Sigmoid colon (tissue), 4 donors: ENCODE measurements around the gene KLHL3.

Experiments used
- POLR2AphosphoS5 ChIP-seq, 4 donors: sonication (generic); formaldehyde crosslinking; IDR thresholded peaks; one replicate each; pipeline ENCODE4 v1.6.1; 2017; ENCODE audit warnings: antibody characterized with exemption in 4 of 4
- TF ChIP-seq, protein P1 (sequence below), 4 experiments: fragments of 450-650 bp in 3 of 4; fragments of 200-600 bp in 1 of 4; IDR thresholded peaks; one replicate each; pipeline ENCODE4 v1.5.1; 2016 to 2019; ENCODE audit warnings: antibody characterized with exemption in 4 of 4, mild to moderate bottlenecking in 3 of 4, moderate library complexity in 2 of 4

DNA sequence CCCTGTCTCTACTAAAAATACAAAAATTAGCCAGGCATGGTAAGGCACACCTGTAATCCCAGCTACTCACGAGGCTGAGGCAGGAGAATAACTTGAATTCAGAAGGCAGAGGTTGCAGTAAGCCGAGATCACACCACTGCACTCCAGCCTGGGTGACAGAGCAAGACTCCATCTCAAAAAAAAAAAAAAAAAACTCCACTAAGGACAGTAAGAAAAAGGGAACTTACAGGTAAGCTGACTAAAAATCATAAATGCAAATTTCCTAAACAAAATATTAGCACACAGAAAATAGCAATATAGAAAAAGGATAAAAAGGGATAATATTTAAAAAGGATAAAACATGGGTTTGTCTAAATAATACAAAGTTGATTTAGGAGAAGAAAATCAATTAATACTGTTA, 46.2 kb upstream of the KLHL3 start:
- no peak for TF ChIP-seq POLR2AphosphoS5 (IDR thresholded peaks at IDR 0.05)
- TF ChIP-seq, protein P1, sequence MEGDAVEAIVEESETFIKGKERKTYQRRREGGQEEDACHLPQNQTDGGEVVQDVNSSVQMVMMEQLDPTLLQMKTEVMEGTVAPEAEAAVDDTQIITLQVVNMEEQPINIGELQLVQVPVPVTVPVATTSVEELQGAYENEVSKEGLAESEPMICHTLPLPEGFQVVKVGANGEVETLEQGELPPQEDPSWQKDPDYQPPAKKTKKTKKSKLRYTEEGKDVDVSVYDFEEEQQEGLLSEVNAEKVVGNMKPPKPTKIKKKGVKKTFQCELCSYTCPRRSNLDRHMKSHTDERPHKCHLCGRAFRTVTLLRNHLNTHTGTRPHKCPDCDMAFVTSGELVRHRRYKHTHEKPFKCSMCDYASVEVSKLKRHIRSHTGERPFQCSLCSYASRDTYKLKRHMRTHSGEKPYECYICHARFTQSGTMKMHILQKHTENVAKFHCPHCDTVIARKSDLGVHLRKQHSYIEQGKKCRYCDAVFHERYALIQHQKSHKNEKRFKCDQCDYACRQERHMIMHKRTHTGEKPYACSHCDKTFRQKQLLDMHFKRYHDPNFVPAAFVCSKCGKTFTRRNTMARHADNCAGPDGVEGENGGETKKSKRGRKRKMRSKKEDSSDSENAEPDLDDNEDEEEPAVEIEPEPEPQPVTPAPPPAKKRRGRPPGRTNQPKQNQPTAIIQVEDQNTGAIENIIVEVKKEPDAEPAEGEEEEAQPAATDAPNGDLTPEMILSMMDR (IDR thresholded peaks at IDR 0.05): no peak
